IMR-90 (cell line): ENCODE results near the gene VEPH1. TPM values are rescaled to one million over a fixed set of nuclear protein-coding genes. Genes with fewer than 3 reads are reported as not detected.

Experiments
- ATAC-seq: fragments of 200-7000 bp; cut with Tn5 transposase; 2 replicates; pipeline ENCODE4 v1.9.1; 2020; ENCODE audit warnings: low read depth, mild to moderate bottlenecking, moderate library complexity
- BruUV-seq: library from RNA; stranded (reverse); fragments of 400-500 nt; replicated peaks from 2 replicates; lab custom pipeline; 2021; lab: Mats Ljungman, UMichigan
- CTCF ChIA-PET: fragments of 300-600 bp; formaldehyde crosslinking; extraction: SDS; loops from one replicate; lab custom pipeline; 2021; ENCODE audit warnings: antibody characterized with exemption; lab: Yijun Ruan, JAX
- POLR2A ChIA-PET: fragments of 300-600 bp; sonication (Branson Sonifier 250); formaldehyde crosslinking; loops from one replicate; lab custom pipeline; 2022; ENCODE audit warnings: antibody characterized with exemption; ENCODE audit not compliant: unreplicated experiment; lab: Charles Lee
- DNase-seq: peaks from one replicate; pipeline ENCODE4 v3.0.0; 2013
- H2AFZ ChIP-seq: replicated peaks from 2 replicates; pipeline ENCODE3; 2013; ENCODE audit warnings: low read length, mild to moderate bottlenecking; ENCODE audit not compliant: poor library complexity
- H2AK5ac ChIP-seq: 2 replicates; pipeline ENCODE4 v1.6.1; 2013; ENCODE audit warnings: low read depth, low read length, inconsistent platforms
- H2AK9ac ChIP-seq: replicated peaks from 2 replicates; pipeline ENCODE3; 2013; ENCODE audit warnings: mild to moderate bottlenecking, low read depth, low read length, moderate library complexity; ENCODE audit not compliant: poor library complexity
- H2BK120ac ChIP-seq: 2 replicates; pipeline ENCODE4 v1.6.1; 2013; ENCODE audit warnings: low read depth, low read length, inconsistent platforms
- H2BK15ac ChIP-seq: 3 replicates; pipeline ENCODE4 v1.6.1; 2013; ENCODE audit warnings: low read depth, low read length, inconsistent platforms
- H2BK20ac ChIP-seq: 2 replicates; pipeline ENCODE4 v1.6.1; 2013; ENCODE audit warnings: low read depth, mild to moderate bottlenecking, inconsistent platforms, low read length, moderate library complexity
- H2BK5ac ChIP-seq: 2 replicates; pipeline ENCODE4 v1.6.1; 2013; ENCODE audit warnings: mild to moderate bottlenecking, low read depth, low read length, inconsistent platforms; ENCODE audit not compliant: poor library complexity, severe bottlenecking
- H3K14ac ChIP-seq: replicated peaks from 2 replicates; pipeline ENCODE4 v1.6.1; 2013; ENCODE audit warnings: low read depth, low read length, inconsistent platforms
- H3K18ac ChIP-seq: 2 replicates; pipeline ENCODE4 v1.6.1; 2013; ENCODE audit warnings: low read depth, low read length, control low read depth
- H3K23ac ChIP-seq: 2 replicates; pipeline ENCODE4 v1.6.1; 2013; ENCODE audit warnings: low read depth, low read length, inconsistent platforms
- H3K27ac ChIP-seq: 2 replicates; pipeline ENCODE4 v1.5.1; 2013; ENCODE audit warnings: mild to moderate bottlenecking, control low read depth, low read length; ENCODE audit not compliant: insufficient read depth
- H3K27me3 ChIP-seq: 2 replicates; pipeline ENCODE4 v1.6.1; 2013; ENCODE audit warnings: low read length; ENCODE audit not compliant: control insufficient read depth, insufficient read depth
- H3K36me3 ChIP-seq: 2 replicates; pipeline ENCODE4 v1.6.1; 2013; ENCODE audit warnings: low read length, mixed read lengths; ENCODE audit not compliant: control insufficient read depth, insufficient read depth
- H3K4ac ChIP-seq: 2 replicates; pipeline ENCODE4 v1.6.1; 2013; ENCODE audit warnings: low read depth, low read length, inconsistent platforms
- H3K4me1 ChIP-seq: 2 replicates; pipeline ENCODE4 v1.6.1; 2013; ENCODE audit warnings: low read length, mixed read lengths; ENCODE audit not compliant: control insufficient read depth, insufficient read depth
- H3K4me2 ChIP-seq: 2 replicates; pipeline ENCODE4 v1.6.1; 2013; ENCODE audit warnings: low read depth, mild to moderate bottlenecking, control low read depth, low read length, moderate library complexity
- H3K4me3 ChIP-seq: 2 replicates; pipeline ENCODE4 v1.5.1; 2013; ENCODE audit warnings: low read depth, mild to moderate bottlenecking, control low read depth, low read length, moderate library complexity; ENCODE audit not compliant: insufficient read depth
- H3K56ac ChIP-seq: 2 replicates; pipeline ENCODE4 v1.6.1; 2013; ENCODE audit warnings: low read length, inconsistent platforms; ENCODE audit not compliant: insufficient read depth; ENCODE audit errors: extremely low read depth
- H3K79me1 ChIP-seq, 2 experiments: 2 replicates each; pipeline ENCODE4 v1.6.1; 2013; ENCODE audit warnings: low read length in 2 of 2, inconsistent platforms in 1 of 2, low read depth in 1 of 2
- H3K9ac ChIP-seq: 2 replicates; pipeline ENCODE4 v1.6.1; 2013; ENCODE audit warnings: low read depth, low read length, control low read depth
- H3K9me1 ChIP-seq: 2 replicates; pipeline ENCODE4 v1.6.1; 2013; ENCODE audit warnings: low read length, inconsistent platforms; ENCODE audit not compliant: insufficient read depth
- H3K9me3 ChIP-seq: 2 replicates; pipeline ENCODE4 v1.6.1; 2013; ENCODE audit warnings: low read length; ENCODE audit not compliant: control insufficient read depth, insufficient read depth
- H4K20me1 ChIP-seq: 2 replicates; pipeline ENCODE4 v1.6.1; 2013; ENCODE audit warnings: low read length, inconsistent platforms; ENCODE audit not compliant: insufficient read depth
- H4K5ac ChIP-seq: 2 replicates; pipeline ENCODE4 v1.6.1; 2013; ENCODE audit warnings: mild to moderate bottlenecking, low read depth, low read length, control low read depth
- H4K8ac ChIP-seq, 2 experiments: 2 replicates each; pipeline ENCODE4 v1.6.1; 2013; ENCODE audit warnings: low read depth in 2 of 2, low read length in 2 of 2, control low read depth in 1 of 2, inconsistent platforms in 1 of 2
- H4K91ac ChIP-seq: 2 replicates; pipeline ENCODE4 v1.6.1; 2013; ENCODE audit warnings: low read depth, low read length, inconsistent platforms; ENCODE audit not compliant: insufficient read depth
- BHLHE40 ChIP-seq: fragments of 150-350 bp; IDR thresholded peaks from 2 replicates; pipeline ENCODE4 v1.6.1; 2016; ENCODE audit warnings: mild to moderate bottlenecking, low read depth, low read length
- CEBPB ChIP-seq: IDR thresholded peaks from 2 replicates; pipeline ENCODE4 v1.6.1; 2012; ENCODE audit warnings: low read depth, low read length, improper control_type of control experiment
- CHD1 ChIP-seq: IDR thresholded peaks from 2 replicates; pipeline ENCODE4 v1.6.1; 2012; ENCODE audit warnings: low read depth, low read length, improper control_type of control experiment
- CTCF ChIP-seq: conservative IDR thresholded peaks from 2 replicates; pipeline ENCODE4 v1.5.1; 2012; ENCODE audit warnings: mild to moderate bottlenecking, low read depth, low read length, improper control_type of control experiment
- ELK1 ChIP-seq: fragments of 150-350 bp; IDR thresholded peaks from 2 replicates; pipeline ENCODE4 v1.6.1; 2016; ENCODE audit warnings: low read depth, mild to moderate bottlenecking, low read length, moderate library complexity, borderline replicate concordance
- FOS ChIP-seq: fragments of 150-350 bp; IDR thresholded peaks from 2 replicates; pipeline ENCODE4 v1.6.1; 2016; ENCODE audit warnings: low read depth, low read length
- MAFK ChIP-seq: IDR thresholded peaks from 2 replicates; pipeline ENCODE4 v1.6.1; 2012; ENCODE audit warnings: low read depth, low read length, improper control_type of control experiment
- MAZ ChIP-seq: IDR thresholded peaks from 2 replicates; pipeline ENCODE4 v1.6.1; 2012; ENCODE audit warnings: low read depth, mild to moderate bottlenecking, low read length, improper control_type of control experiment, moderate library complexity, borderline replicate concordance
- MXI1 ChIP-seq: IDR thresholded peaks from 2 replicates; pipeline ENCODE4 v1.6.1; 2012; ENCODE audit warnings: low read depth, mild to moderate bottlenecking, low read length, moderate library complexity, borderline replicate concordance
- NFE2L2 ChIP-seq: fragments of 150-350 bp; IDR thresholded peaks from 2 replicates; pipeline ENCODE4 v1.6.1; 2016; ENCODE audit warnings: low read depth, mild to moderate bottlenecking, low read length
- POLR2A ChIP-seq: IDR thresholded peaks from 2 replicates; pipeline ENCODE4 v1.6.1; 2012; ENCODE audit warnings: mild to moderate bottlenecking, low read depth, low read length
- RAD21 ChIP-seq: IDR thresholded peaks from 2 replicates; pipeline ENCODE4 v1.6.1; 2012; ENCODE audit warnings: low read length, improper control_type of control experiment
- RCOR1 ChIP-seq: IDR thresholded peaks from 2 replicates; pipeline ENCODE4 v1.6.1; 2012; ENCODE audit warnings: mild to moderate bottlenecking, low read length, improper control_type of control experiment; ENCODE audit not compliant: insufficient replicate concordance
- RFX5 ChIP-seq: IDR thresholded peaks from 2 replicates; pipeline ENCODE4 v1.8.0; 2012; ENCODE audit warnings: low read depth, mild to moderate bottlenecking, low read length, moderate library complexity
- USF2 ChIP-seq: fragments of 150-350 bp; IDR thresholded peaks from 2 replicates; pipeline ENCODE4 v1.6.1; 2017; ENCODE audit warnings: mild to moderate bottlenecking, antibody characterized with exemption, low read length, low read depth
- WGBS, 2 experiments: methylation state at CpG; one replicate each; pipeline versions ENCODE4 v1.1.5 to v1.1.7; 2013; ENCODE audit warnings: missing lambda C conversion rate in 2 of 2; ENCODE audit not compliant: insufficient read length in 1 of 2; ENCODE audit errors: extremely low coverage in 2 of 2; 5-methylcytosine and 5-hydroxymethylcytosine counted together
- dilution Hi-C: fragments of 300-500 bp; cut with HindIII; formaldehyde crosslinking; loops from one replicate; pipeline ENCODE4 v1.14.3; 2018; ENCODE audit warnings: low sequenced_read_pairs; ENCODE audit not compliant: unreplicated experiment
- in situ Hi-C: fragments of 300-500 bp; cut with MboI; formaldehyde crosslinking; loops from 3 replicates; pipeline ENCODE4 v1.14.3; 2019; ENCODE audit warnings: low sequenced_read_pairs, inconsistent platforms, mixed read lengths
- intact Hi-C: fragments of 100-400 bp; cut with micrococcal nuclease; formaldehyde crosslinking; loops from 2 replicates; pipeline ENCODE4 v1.10.0; 2022
- polyA plus RNA-seq, 3 experiments: library from polyadenylated mRNA; depleted of rRNA; stranded (reverse); fragments of >200 nt; gene quantifications; 2 replicates each; pipeline ENCODE4 v1.2.3, GENCODE V29; 2012; ENCODE audit warnings: low replicate concordance in 1 of 3
- total RNA-seq: library from RNA; depleted of rRNA; stranded (reverse); fragments of >200 nt; gene quantifications from 2 replicates; pipeline ENCODE4 v1.2.3, GENCODE V29; 2012

VEPH1 gene
- total and polyA plus RNA-seq, 2 of the 4 experiments (the other 2 are of a cell fraction) = 30.5 to 130 TPM

- H4K20me1 ChIP-seq = no peaks in the 10 kb centered on the region
- POLR2A ChIA-PET = no interaction called here
- peaks cover 6% of the 10 kb centered on the region for H3K4me1 ChIP-seq
- H4K91ac ChIP-seq = no peak overlapping the region
- H2BK120ac ChIP-seq = no peak overlapping the region
- no peak overlapping the region for H3K18ac ChIP-seq
- H3K4me3 ChIP-seq = no peak overlapping the region
- H2AK9ac ChIP-seq = no peak overlapping the region
- TF ChIP-seq ELK1 = no peak
- no peak for TF ChIP-seq FOS
- no peak for TF ChIP-seq MAFK
- no peak for TF ChIP-seq CEBPB
- TF ChIP-seq USF2 = no peak
- TF ChIP-seq RFX5 = no peak
- no peak for TF ChIP-seq CTCF
- no peak for TF ChIP-seq BHLHE40
- TF ChIP-seq POLR2A = no peak
- TF ChIP-seq CHD1 = no peak
- TF ChIP-seq MXI1 = no peak
- TF ChIP-seq NFE2L2 = no peak
- no peak for TF ChIP-seq RCOR1
- TF ChIP-seq MAZ = no peak
- no peak for TF ChIP-seq RAD21
- DNase-seq (no peak), ATAC-seq (no peak)
- in situ Hi-C loops (no loop called here), intact Hi-C loops (no loop called here), dilution Hi-C loops (no loop called here)
- no peak overlapping the region for H3K56ac ChIP-seq
- H3K79me1 ChIP-seq = no peaks in the 10 kb centered on the region
- CTCF ChIA-PET = interaction anchor here (0.7 kb wide), 1 partner anchor 78 kb away, joined by 3 read pairs; no protein-coding TSS in a partner anchor
- H2BK5ac ChIP-seq = no peak overlapping the region
- H3K4me2 ChIP-seq = no peak overlapping the region
- no peaks in the 10 kb centered on the region for H3K36me3 ChIP-seq
- no peak overlapping the region for H2AFZ ChIP-seq
- peaks cover 9% of the 10 kb centered on the region for H3K9me1 ChIP-seq
- no peak overlapping the region for H3K9ac ChIP-seq
- H3K14ac ChIP-seq = no peak overlapping the region
- H4K5ac ChIP-seq = no peak overlapping the region
- BruUV-seq = no TSS peak
- WGBS, 2 experiments = no CpG with 5 or more reads among the region's 2 CpGs
- no peaks in the 10 kb centered on the region for H3K9me3 ChIP-seq
- H3K4ac ChIP-seq = no peak overlapping the region
- no peak overlapping the region for H2BK20ac ChIP-seq
- no peak overlapping the region for H2AK5ac ChIP-seq
- no peaks in the 10 kb centered on the region for H3K27me3 ChIP-seq
- H3K23ac ChIP-seq = no peak overlapping the region
- no peak overlapping the region for H2BK15ac ChIP-seq
- H3K27ac ChIP-seq = no peak overlapping the region
- no peak overlapping the region for H4K8ac ChIP-seq
Measured at GRCh38 chr3:157285966-157286365, 217.2 kb downstream of the VEPH1 start.
